Caco-2 (cell line): ENCODE results near the gene GATAD2B. TPM values are rescaled to one million over a fixed set of nuclear protein-coding genes. Genes with fewer than 3 reads are reported as not detected.

Experiments
- BruUV-seq: library from RNA; stranded (reverse); fragments of 400-500 nt; replicated peaks from 2 replicates; lab custom pipeline; 2021; lab: Mats Ljungman, UMichigan
- CTCF ChIA-PET: fragments of 300-600 bp; sonication (Branson Sonifier 250); formaldehyde crosslinking; loops from one replicate; lab custom pipeline; 2022; ENCODE audit warnings: antibody characterized with exemption; lab: Charles Lee
- POLR2A ChIA-PET: fragments of 300-600 bp; sonication (Branson Sonifier 250); formaldehyde crosslinking; loops from one replicate; lab custom pipeline; 2022; ENCODE audit warnings: antibody characterized with exemption; lab: Charles Lee
- DNase-seq, 2 experiments: peaks; one replicate each; pipeline versions ENCODE4 v3.0.0 to v3.0.0-alpha.2; 2020 to 2022
- H3K27me3 ChIP-seq: replicated peaks from 2 replicates; pipeline ENCODE4 v1.6.0; 2011; ENCODE audit warnings: low read length; ENCODE audit not compliant: control insufficient read depth, insufficient read depth
- H3K36me3 ChIP-seq: 2 replicates; pipeline ENCODE4 v1.5.1; 2011; ENCODE audit warnings: low read length; ENCODE audit not compliant: control insufficient read depth, insufficient read depth
- H3K4me1 ChIP-seq: fragments of 250-450 bp; sonication (Bioruptor Pico); 2 replicates; pipeline ENCODE4 v1.5.1; 2020; ENCODE audit warnings: mild to moderate bottlenecking
- H3K4me3 ChIP-seq: 2 replicates; pipeline ENCODE4 v1.5.1; 2011; ENCODE audit warnings: low read depth, mild to moderate bottlenecking, control low read depth, low read length
- H3K9me3 ChIP-seq: fragments of 250-450 bp; sonication (Bioruptor Pico); 2 replicates; pipeline ENCODE4 v1.5.1; 2020; ENCODE audit warnings: mild to moderate bottlenecking, moderate library complexity
- H3K27ac Mint-ChIP-seq: one replicate; pipeline ENCODE4 v1.8.0; 2022; ENCODE audit warnings: mixed read lengths; ENCODE audit not compliant: unreplicated experiment
- H3K27me3 Mint-ChIP-seq: one replicate; pipeline ENCODE4 v1.8.0; 2022; ENCODE audit warnings: mixed read lengths; ENCODE audit not compliant: insufficient read depth, unreplicated experiment
- H3K36me3 Mint-ChIP-seq: one replicate; pipeline ENCODE4 v1.8.0; 2022; ENCODE audit warnings: mild to moderate bottlenecking, mixed read lengths; ENCODE audit not compliant: insufficient read depth, unreplicated experiment
- H3K4me1 Mint-ChIP-seq: one replicate; pipeline ENCODE4 v1.8.0; 2022; ENCODE audit warnings: low read depth, mixed read lengths; ENCODE audit not compliant: unreplicated experiment
- H3K4me3 Mint-ChIP-seq: one replicate; pipeline ENCODE4 v1.8.0; 2022; ENCODE audit warnings: mild to moderate bottlenecking, moderate library complexity, mixed read lengths; ENCODE audit not compliant: unreplicated experiment
- H3K9me3 Mint-ChIP-seq: one replicate; pipeline ENCODE4 v1.8.0; 2022; ENCODE audit warnings: mixed read lengths; ENCODE audit not compliant: unreplicated experiment
- CTCF ChIP-seq, 2 experiments: fragments of 200-600 bp in 1 of 2; IDR thresholded peaks; 1 replicate in 1 of 2; 2 replicates in 1 of 2; pipeline versions ENCODE4 v1.5.1 to v1.8.0; 2011 to 2022; ENCODE audit warnings: antibody characterized with exemption in 1 of 2, control low read depth in 1 of 2, inconsistent platforms in 1 of 2, low read depth in 1 of 2, low read length in 1 of 2, mild to moderate bottlenecking in 1 of 2, moderate library complexity in 1 of 2; ENCODE audit not compliant: insufficient read depth in 1 of 2, severe bottlenecking in 1 of 2, unreplicated experiment in 1 of 2
- intact Hi-C: fragments of 100-400 bp; cut with micrococcal nuclease; formaldehyde crosslinking; loops from one replicate; pipeline ENCODE4 v1.10.0; 2022; ENCODE audit not compliant: unreplicated experiment
- total RNA-seq: library from RNA; stranded (reverse); gene quantifications from 2 replicates; pipeline ENCODE4 v1.2.3, GENCODE V29; 2022

GATAD2B gene
- total RNA-seq, 1 experiment from 2014 or later, result 38.0 TPM

- TF ChIP-seq CTCF (IDR thresholded peaks at IDR 0.05; ENCODE audit: insufficient read depth in 1 of 2, low read depth in 1 of 2, low read length in 1 of 2, severe bottlenecking in 1 of 2, unreplicated experiment in 1 of 2), result no peak
- no peaks in the 10 kb centered on the region for H3K9me3 Mint-ChIP-seq
- no TSS peak for BruUV-seq
- H3K27me3 ChIP-seq, result no peaks in the 10 kb centered on the region
- no peak for DNase-seq
- no peaks in the 10 kb centered on the region for H3K27me3 Mint-ChIP-seq
- ChIA-PET POLR2A (no interaction called here), CTCF (no interaction called here)
- intact Hi-C loops, result no loop called here
- H3K4me1 Mint-ChIP-seq, result peaks cover 4% of the 10 kb centered on the region
- H3K4me1 ChIP-seq, result peaks cover 6% of the 10 kb centered on the region
- H3K27ac Mint-ChIP-seq, result no peak overlapping the region
- H3K4me3 Mint-ChIP-seq, result no peak overlapping the region
- H3K4me3 ChIP-seq, result no peak overlapping the region
- no peaks in the 10 kb centered on the region; the same call in 1 of the 2 replicates for H3K36me3 ChIP-seq
- H3K36me3 Mint-ChIP-seq, result peaks cover 13% of the 10 kb centered on the region
- no peaks in the 10 kb centered on the region for H3K9me3 ChIP-seq
Measured at GRCh38 chr1:153926405-153926804, 3.6 kb upstream of the GATAD2B start.

GRCh38 chr1:153922076-153922971 lies 448 bp downstream of the GATAD2B start:
- peak; percentile 2 to 64 for TF ChIP-seq CTCF (IDR thresholded peaks at IDR 0.05; ENCODE audit: insufficient read depth in 1 of 2, low read depth in 1 of 2, low read length in 1 of 2, severe bottlenecking in 1 of 2, unreplicated experiment in 1 of 2)
- peak overlapping the region; percentile 71 for H3K4me3 Mint-ChIP-seq
- ChIA-PET POLR2A (interaction anchor here (0.7 to 2.2 kb wide), 6 partner anchors 24 to 288 kb away, joined by 4 to 20 read pairs (median 6); partner anchors contain the start of genes CREB3L4, CRTC2, DENND4B and RPS27), CTCF (interaction anchor here (0.6 to 2.8 kb wide), 15 partner anchors 8 to 431 kb away, joined by 3 to 24 read pairs (median 4); partner anchors contain the start of genes DENND4B, JTB and RAB13)
- peak overlapping the region; percentile 86 for H3K27ac Mint-ChIP-seq
- H3K4me1 ChIP-seq, result peaks cover 16% of the 10 kb centered on the region
- peak; percentile 87 to 90 for DNase-seq
- no peaks in the 10 kb centered on the region for H3K27me3 ChIP-seq
- no peaks in the 10 kb centered on the region for H3K27me3 Mint-ChIP-seq
- H3K9me3 Mint-ChIP-seq, result no peaks in the 10 kb centered on the region
- peaks cover 13% of the 10 kb centered on the region for H3K36me3 Mint-ChIP-seq
- H3K4me1 Mint-ChIP-seq, result peaks cover 22% of the 10 kb centered on the region
- no peaks in the 10 kb centered on the region for H3K36me3 ChIP-seq
- peak overlapping the region; percentile 63 for H3K4me3 ChIP-seq
- intact Hi-C loops, result loop anchor here (2.0 to 5.0 kb wide), 5 partner anchors 24 to 245 kb away; partner anchors contain the start of genes DENND4B, NPR1 and SLC39A1
- no TSS peak for BruUV-seq
- no peaks in the 10 kb centered on the region for H3K9me3 ChIP-seq

GRCh38 chr1:153921803-153922075 lies 1.0 kb downstream of the GATAD2B start:
- CTCF ChIA-PET, result interaction anchor here (0.8 to 2.8 kb wide), 3 partner anchors 25 to 431 kb away, joined by 3 to 24 read pairs (median 3); partner anchors contain the start of gene DENND4B
- Mint-ChIP-seq H3K36me3 (peaks cover 13% of the 10 kb centered on the region), H3K27me3 (no peaks in the 10 kb centered on the region), H3K4me1 (peaks cover 22% of the 10 kb centered on the region), H3K4me3 (peak overlapping the region; percentile 71), H3K9me3 (no peaks in the 10 kb centered on the region), H3K27ac (peak overlapping the region; percentile 86)
- H3K36me3 ChIP-seq, result no peaks in the 10 kb centered on the region
- TF ChIP-seq CTCF (IDR thresholded peaks at IDR 0.05; ENCODE audit: insufficient read depth in 1 of 2, low read depth in 1 of 2, low read length in 1 of 2, severe bottlenecking in 1 of 2, unreplicated experiment in 1 of 2), result no peak
- H3K27me3 ChIP-seq, result no peaks in the 10 kb centered on the region
- intact Hi-C loops, result loop anchor here (2.0 to 5.0 kb wide), 5 partner anchors 25 to 244 kb away; partner anchors contain the start of genes DENND4B, NPR1 and SLC39A1
- BruUV-seq, result TSS peak; percentile 37
- peaks cover 16% of the 10 kb centered on the region for H3K4me1 ChIP-seq
- peak in 1 of 2 experiments; percentile 14 for DNase-seq
- no peaks in the 10 kb centered on the region for H3K9me3 ChIP-seq
- peak overlapping the region; percentile 63 for H3K4me3 ChIP-seq
- POLR2A ChIA-PET, result interaction anchor here (2.0 to 2.2 kb wide), 2 partner anchors 41 to 69 kb away, joined by 7 to 16 read pairs; partner anchors contain the start of genes RPS27 and SLC39A1
